Omental fat pad (tissue), 4 donors: ENCODE results near the gene TBX18. TPM values are rescaled to one million over a fixed set of nuclear protein-coding genes. Genes with fewer than 3 reads are reported as not detected.

ENCODE experiments used
- ATAC-seq: fragments of 150-250 bp; one replicate; pipeline ENCODE4 v1.9.1; 2016; ENCODE audit warnings: mild to moderate bottlenecking, moderate library complexity; ENCODE audit not compliant: low FRiP score
- DNase-seq: peaks from one replicate; pipeline ENCODE4 v3.0.0-alpha.2; 2019; ENCODE audit warnings: low spot score
- CTCF ChIP-seq, 3 donors: fragments of 450-650 bp; IDR thresholded peaks; one replicate each; pipeline ENCODE4 v1.5.1; 2016 to 2017; ENCODE audit warnings: antibody characterized with exemption in 3 of 3, mild to moderate bottlenecking in 3 of 3, moderate library complexity in 2 of 3
- total RNA-seq, 4 donors: library from RNA; depleted of rRNA; stranded (reverse); fragments of >200 nt; gene quantifications; one replicate each; pipeline ENCODE4 v1.1.0, GENCODE V29; 2016

Gene TBX18
- total RNA-seq, 4 donors from 2014 or later, result 2.3 to 6.4 (median 4.6) TPM

GRCh38 chr6:84752118-84752850 lies 12.1 kb downstream of the TBX18 start:
- ATAC-seq (no peak), DNase-seq (no peak)
- TF ChIP-seq CTCF (IDR thresholded peaks at IDR 0.05), result no peak

DNA sequence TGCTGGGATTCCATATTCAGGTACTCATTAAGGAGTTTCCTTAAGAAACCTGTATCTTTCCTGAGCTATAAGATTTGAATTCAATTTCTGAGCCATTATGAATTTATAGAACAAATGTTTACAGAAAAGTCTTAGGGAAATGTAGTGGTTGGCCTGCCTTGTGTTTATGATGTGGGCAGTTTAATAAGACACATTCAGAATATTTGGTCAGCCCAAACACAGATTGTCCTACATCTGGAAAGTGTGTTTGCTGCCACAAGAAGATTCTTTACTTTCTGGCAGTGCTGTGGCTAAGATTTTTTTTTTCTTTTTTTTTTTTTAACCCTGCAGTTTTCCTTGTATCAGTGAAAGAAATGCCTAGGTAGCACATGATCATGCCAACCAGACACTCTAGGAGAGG lies 15.2 kb downstream of the TBX18 start:
- DNase-seq, result no peak
- TF ChIP-seq CTCF (IDR thresholded peaks at IDR 0.05), result no peak

GRCh38 chr6:84748376-84748775 lies 16.0 kb downstream of the TBX18 start:
- no peak for TF ChIP-seq CTCF (IDR thresholded peaks at IDR 0.05)
- no peak for DNase-seq
- ATAC-seq, result no peak

More for the DNA sequence above, 15.2 kb downstream of the TBX18 start:
- no peak for ATAC-seq

DNA sequence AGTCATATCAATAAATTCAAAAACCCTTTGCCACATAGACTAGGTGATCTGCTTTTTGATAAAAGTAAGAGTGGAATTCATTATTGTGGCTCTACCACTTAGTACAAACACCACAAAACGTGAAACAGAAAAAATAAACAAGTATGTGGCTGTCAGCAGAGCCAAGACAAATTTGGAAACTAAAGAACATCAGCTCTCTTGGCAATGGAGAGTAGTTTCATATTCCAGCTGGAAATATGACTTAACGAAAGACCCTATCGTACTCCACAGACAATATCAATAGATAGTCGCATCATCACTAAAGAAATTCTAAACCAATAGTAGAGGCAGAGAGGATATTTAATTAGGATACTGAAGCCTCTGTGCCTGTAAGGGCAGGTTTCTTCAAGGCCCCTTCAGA lies 20.8 kb downstream of the TBX18 start:
- no peak for ATAC-seq
- TF ChIP-seq CTCF (IDR thresholded peaks at IDR 0.05), result no peak
- no peak for DNase-seq

GRCh38 chr6:84740385-84740784 lies 24.0 kb downstream of the TBX18 start:
- no peak for ATAC-seq
- DNase-seq, result no peak

GRCh38 chr6:84739866-84740208 lies 24.6 kb downstream of the TBX18 start:
- ATAC-seq, result peak; percentile 41
- DNase-seq, result no peak
- no peak for TF ChIP-seq CTCF (IDR thresholded peaks at IDR 0.05)

More at GRCh38 chr6:84740385-84740784, 24.0 kb downstream of the TBX18 start:
- no peak for TF ChIP-seq CTCF (IDR thresholded peaks at IDR 0.05)
